GM23338 (cell line): ENCODE data around the gene ARL11. TPM values are rescaled to one million over a fixed set of nuclear protein-coding genes. Genes with fewer than 3 reads are reported as not detected.

ENCODE experiments used
- ATAC-seq: fragments of 200-7000 bp; cut with Tn5 transposase; 3 replicates; pipeline ENCODE4 v1.9.1; 2020
- DNase-seq: peaks from one replicate; pipeline ENCODE4 v3.0.0-alpha.2; 2015; ENCODE audit warnings: low spot score
- H2AFZ ChIP-seq: fragments of 200-600 bp; sonication (generic); 2 replicates; pipeline ENCODE4 v1.8.0; 2016; ENCODE audit warnings: antibody characterized with exemption, mild to moderate bottlenecking, moderate library complexity
- H3F3A ChIP-seq: fragments of 200-600 bp; sonication (generic); replicated peaks from 2 replicates; pipeline ENCODE4 v1.8.0; 2017; ENCODE audit warnings: antibody characterized with exemption, mixed run types, low read depth
- H3K27ac ChIP-seq: fragments of 200-600 bp; sonication (generic); 2 replicates; pipeline ENCODE4 v1.6.1; 2016; ENCODE audit warnings: low read depth
- H3K27me3 ChIP-seq: fragments of 200-600 bp; sonication (generic); 2 replicates; pipeline ENCODE4 v1.8.0; 2016; ENCODE audit warnings: mild to moderate bottlenecking, mixed run types, moderate library complexity; ENCODE audit not compliant: insufficient read depth
- H3K36me3 ChIP-seq: fragments of 200-600 bp; sonication (generic); 2 replicates; pipeline ENCODE4 v1.8.0; 2016; ENCODE audit warnings: mild to moderate bottlenecking; ENCODE audit not compliant: insufficient read depth
- H3K4me1 ChIP-seq: fragments of 200-600 bp; sonication (generic); 2 replicates; pipeline ENCODE4 v1.8.0; 2016; ENCODE audit warnings: mild to moderate bottlenecking, moderate library complexity; ENCODE audit not compliant: insufficient read depth
- H3K4me2 ChIP-seq: fragments of 200-600 bp; sonication (generic); 2 replicates; pipeline ENCODE4 v1.7.1; 2017; ENCODE audit warnings: mixed run types
- H3K4me3 ChIP-seq: fragments of 200-600 bp; sonication (generic); 2 replicates; pipeline ENCODE4 v1.6.1; 2016; ENCODE audit warnings: mixed run types
- H3K79me2 ChIP-seq: fragments of 200-600 bp; sonication (generic); replicated peaks from 2 replicates; pipeline ENCODE4 v1.8.0; 2017; ENCODE audit warnings: mild to moderate bottlenecking; ENCODE audit not compliant: insufficient read depth
- H3K9me2 ChIP-seq: fragments of 200-600 bp; sonication (generic); 2 replicates; pipeline ENCODE4 v1.8.0; 2017; ENCODE audit not compliant: insufficient read depth
- H4K20me1 ChIP-seq: fragments of 200-600 bp; sonication (generic); replicated peaks from 2 replicates; pipeline ENCODE4 v1.8.0; 2017; ENCODE audit warnings: mild to moderate bottlenecking; ENCODE audit not compliant: insufficient read depth
- H3K27ac Mint-ChIP-seq: 2 replicates; pipeline ENCODE4 v1.8.0; 2020; ENCODE audit warnings: inconsistent platforms, mild to moderate bottlenecking, moderate library complexity, mixed read lengths
- H3K27me3 Mint-ChIP-seq: 3 replicates; pipeline ENCODE4 v1.8.0; 2022; ENCODE audit warnings: low read depth, mild to moderate bottlenecking, moderate library complexity, mixed read lengths, inconsistent platforms; ENCODE audit not compliant: insufficient read depth, poor library complexity
- H3K36me3 Mint-ChIP-seq: 3 replicates; pipeline ENCODE4 v1.8.0; 2021; ENCODE audit warnings: low read depth, mild to moderate bottlenecking, inconsistent platforms, moderate library complexity, mixed read lengths
- H3K4me1 Mint-ChIP-seq: 3 replicates; pipeline ENCODE4 v1.8.0; 2020; ENCODE audit warnings: mild to moderate bottlenecking, inconsistent platforms, mixed read lengths
- H3K4me3 Mint-ChIP-seq: 3 replicates; pipeline ENCODE4 v1.8.0; 2021; ENCODE audit warnings: moderate library complexity, mild to moderate bottlenecking, inconsistent platforms, mixed read lengths
- H3K9me3 Mint-ChIP-seq: 3 replicates; pipeline ENCODE4 v1.8.0; 2020; ENCODE audit warnings: moderate library complexity, mild to moderate bottlenecking, inconsistent platforms, mixed read lengths
- CREB1 ChIP-seq: fragments of 250-450 bp; sonication (Bioruptor Pico); IDR thresholded peaks from 2 replicates; pipeline ENCODE4 v1.5.0; 2020; ENCODE audit warnings: low read depth, mild to moderate bottlenecking, moderate library complexity
- CTCF ChIP-seq, 2 experiments: fragments of 200-600 bp in 1 of 2; sonication (generic) in 1 of 2; conservative IDR thresholded peaks; 2 replicates each; pipeline versions ENCODE4 v1.5.1 to v1.6.1; 2016 to 2017; ENCODE audit warnings: antibody characterized with exemption in 2 of 2, low read depth in 2 of 2, mild to moderate bottlenecking in 2 of 2, moderate library complexity in 1 of 2
- ETS1 ChIP-seq: IDR thresholded peaks from 2 replicates; pipeline ENCODE4 v1.6.1; 2016; ENCODE audit warnings: antibody characterized with exemption
- EZH2 ChIP-seq: fragments of 200-600 bp; sonication (generic); IDR thresholded peaks from one replicate; pipeline ENCODE4 v1.8.0; 2017; ENCODE audit warnings: antibody characterized with exemption, mild to moderate bottlenecking, low read depth; ENCODE audit not compliant: unreplicated experiment
- EZH2phosphoT487 ChIP-seq: fragments of 200-600 bp; sonication (generic); IDR thresholded peaks from one replicate; pipeline ENCODE4 v1.8.1; 2018; ENCODE audit warnings: antibody characterized with exemption; ENCODE audit not compliant: unreplicated experiment
- NANOG ChIP-seq: IDR thresholded peaks from 2 replicates; pipeline ENCODE4 v1.6.1; 2016; ENCODE audit warnings: antibody characterized with exemption, borderline replicate concordance
- STAT1 ChIP-seq: IDR thresholded peaks from one replicate; pipeline ENCODE4 v1.6.1; 2016; ENCODE audit warnings: antibody characterized with exemption; ENCODE audit not compliant: unreplicated experiment
- ZNF114 ChIP-seq: fragments of 250-450 bp; sonication (Bioruptor Pico); IDR thresholded peaks from 2 replicates; pipeline ENCODE4 v1.5.0; 2020; ENCODE audit warnings: mild to moderate bottlenecking, moderate library complexity
- ZNF462 ChIP-seq: fragments of 250-450 bp; sonication (Bioruptor Pico); IDR thresholded peaks from 2 replicates; pipeline ENCODE4 v1.5.0; 2020; ENCODE audit warnings: mild to moderate bottlenecking, moderate library complexity
- polyA plus RNA-seq: library from polyadenylated mRNA; unstranded; fragments of >200 nt; fragmentation: Nextera tagmentation; extraction: Ambion mirVana; gene quantifications from 2 replicates; pipeline ENCODE4 v1.2.1, GENCODE V29; 2016
- total RNA-seq: library from RNA; depleted of rRNA; stranded (reverse); fragments of >200 nt; shearing (Covaris generic); gene quantifications from 2 replicates; pipeline ENCODE4 v1.2.3, GENCODE V29; 2014

Gene ARL11
- total and polyA plus RNA-seq, 2 experiments from 2014 or later: 0.32 to 0.52 TPM

- TF ChIP-seq CREB1 (CRISPR knock-in tag): no peak
- TF ChIP-seq EZH2: no peak
- TF ChIP-seq STAT1: no peak
- TF ChIP-seq NANOG: no peak
- TF ChIP-seq ZNF114: no peak
- no peak for TF ChIP-seq CTCF (conservative IDR thresholded peaks at IDR 0.05; ENCODE audit: low read depth in 2 of 2)
- TF ChIP-seq EZH2phosphoT487: no peak
- no peak for TF ChIP-seq ETS1
Observed at GRCh38 chr13:49615836-49616675, 12.3 kb upstream of the ARL11 start (continued).

- TF ChIP-seq NANOG (no peak), EZH2 (no peak), EZH2phosphoT487 (no peak), CREB1 (CRISPR knock-in tag) (no peak), ZNF462 (no peak), STAT1 (no peak)
- Mint-ChIP-seq H3K9me3 (no peaks in the 10 kb centered on the region), H3K4me3 (no peak overlapping the region), H3K36me3 (no peaks in the 10 kb centered on the region), H3K4me1 (no peaks in the 10 kb centered on the region), H3K27me3 (no peaks in the 10 kb centered on the region), H3K27ac (no peak overlapping the region)
- no peak overlapping the region for H2AFZ ChIP-seq
- no peaks in the 10 kb centered on the region for H3K36me3 ChIP-seq
- no peak overlapping the region for H3K27ac ChIP-seq
- no peaks in the 10 kb centered on the region for H3K9me2 ChIP-seq
- no peak overlapping the region for H3K4me2 ChIP-seq
- no peak overlapping the region for H3K4me3 ChIP-seq
- ATAC-seq (no peak), DNase-seq (no peak)
- no peaks in the 10 kb centered on the region for H3K79me2 ChIP-seq
- H3K27me3 ChIP-seq: no peaks in the 10 kb centered on the region
- H3K4me1 ChIP-seq: no peaks in the 10 kb centered on the region
- H3F3A ChIP-seq: no peaks in the 10 kb centered on the region
- no peaks in the 10 kb centered on the region for H4K20me1 ChIP-seq
Observed at GRCh38 chr13:49616676-49617065, 11.6 kb upstream of the ARL11 start.
